ENCODE data around the gene ZNRD2. TPM values are rescaled to one million over a fixed set of nuclear protein-coding genes. Genes with fewer than 3 reads are reported as not detected.
A peak's percentile ranks its signal among the peaks of the same experiment; 100 is the strongest.

Gene ZNRD2
- total RNA-seq, 1 donor from 2014 or later = 157 TPM

DNA sequence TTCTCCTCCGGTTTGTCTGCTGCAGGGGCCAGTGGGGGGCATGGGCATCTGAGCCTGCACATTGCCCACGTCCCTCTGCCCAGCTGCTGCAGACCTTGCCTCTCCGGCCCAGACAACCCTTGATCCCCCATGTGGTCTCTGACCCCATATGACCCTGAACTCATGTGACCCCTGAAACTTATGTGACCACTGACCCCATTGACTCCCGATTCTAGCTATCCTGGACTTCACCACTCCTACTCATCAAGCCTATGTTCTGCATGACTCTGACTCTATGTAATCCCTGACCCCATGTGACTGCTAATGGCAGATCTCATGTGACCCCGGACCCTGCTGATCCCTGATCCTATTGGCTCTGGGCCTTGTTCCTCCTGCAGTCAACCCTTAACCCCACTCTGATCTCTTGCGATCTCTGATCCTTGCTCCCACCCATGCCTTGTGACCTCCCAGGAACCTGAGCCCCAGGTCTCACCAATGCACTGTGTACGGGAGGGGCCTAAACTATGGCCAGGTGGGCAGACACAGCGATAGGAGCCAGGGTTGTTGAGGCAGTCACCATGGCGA lies 17.8 kb upstream of the ZNRD2 start:
- intact Hi-C loops (cut with DNase I) = no loop called here
- Histone ChIP-seq H3K27ac (peak overlapping the region in 1 of 2 donors; percentile 99), H3K27me3 (no peaks in the 10 kb centered on the region), H3K9me3 (no peaks in the 10 kb centered on the region), H3K4me1 (peaks cover 10 to 37% of the 10 kb centered on the region in 2 donors), H3K36me3 (peaks cover 51 to 60% of the 10 kb centered on the region in 2 donors), H3K4me3 (no peak overlapping the region)
- no peak for DNase-seq (ENCODE audit: low spot score in 2 of 2)
- TF ChIP-seq, protein P1, sequence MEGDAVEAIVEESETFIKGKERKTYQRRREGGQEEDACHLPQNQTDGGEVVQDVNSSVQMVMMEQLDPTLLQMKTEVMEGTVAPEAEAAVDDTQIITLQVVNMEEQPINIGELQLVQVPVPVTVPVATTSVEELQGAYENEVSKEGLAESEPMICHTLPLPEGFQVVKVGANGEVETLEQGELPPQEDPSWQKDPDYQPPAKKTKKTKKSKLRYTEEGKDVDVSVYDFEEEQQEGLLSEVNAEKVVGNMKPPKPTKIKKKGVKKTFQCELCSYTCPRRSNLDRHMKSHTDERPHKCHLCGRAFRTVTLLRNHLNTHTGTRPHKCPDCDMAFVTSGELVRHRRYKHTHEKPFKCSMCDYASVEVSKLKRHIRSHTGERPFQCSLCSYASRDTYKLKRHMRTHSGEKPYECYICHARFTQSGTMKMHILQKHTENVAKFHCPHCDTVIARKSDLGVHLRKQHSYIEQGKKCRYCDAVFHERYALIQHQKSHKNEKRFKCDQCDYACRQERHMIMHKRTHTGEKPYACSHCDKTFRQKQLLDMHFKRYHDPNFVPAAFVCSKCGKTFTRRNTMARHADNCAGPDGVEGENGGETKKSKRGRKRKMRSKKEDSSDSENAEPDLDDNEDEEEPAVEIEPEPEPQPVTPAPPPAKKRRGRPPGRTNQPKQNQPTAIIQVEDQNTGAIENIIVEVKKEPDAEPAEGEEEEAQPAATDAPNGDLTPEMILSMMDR (IDR thresholded peaks at IDR 0.05) = no peak

DNA sequence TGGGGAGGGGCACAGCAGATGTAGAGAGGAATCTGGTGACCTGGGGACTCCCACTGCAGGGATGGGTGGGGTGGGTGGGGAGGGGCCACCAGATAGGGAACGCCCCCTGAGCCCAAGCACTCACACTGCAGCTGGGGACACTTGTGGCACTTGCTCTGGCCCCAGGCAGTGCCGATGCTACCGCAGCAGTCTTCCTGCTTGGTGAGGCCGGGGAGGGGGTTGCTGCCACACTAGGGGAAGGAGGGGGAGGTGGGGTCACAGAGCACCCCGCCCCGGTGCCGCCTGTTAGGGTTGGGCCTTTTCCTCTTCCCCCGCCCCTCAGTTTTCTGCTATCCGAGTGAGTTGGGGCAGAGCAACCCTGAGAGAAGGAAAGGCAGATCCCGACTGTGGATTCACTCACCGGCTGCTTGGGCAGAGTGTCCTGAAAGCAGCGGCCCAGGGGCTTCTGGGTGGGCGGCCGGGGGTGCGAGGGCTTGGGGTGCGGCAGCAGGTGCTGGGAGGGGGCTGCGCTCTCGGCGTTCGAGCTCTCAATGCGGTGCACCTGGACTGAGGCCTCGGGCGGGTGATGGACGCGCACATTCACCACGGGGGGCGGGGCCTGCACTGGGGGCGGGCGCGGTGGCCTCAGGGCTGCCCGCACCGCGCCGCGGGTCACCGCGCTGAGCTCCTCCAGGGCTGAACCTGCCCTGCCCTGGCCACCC lies 16.8 kb upstream of the ZNRD2 start:
- Histone ChIP-seq H3K27ac (peak overlapping the region; percentile 97 to 99), H3K9me3 (no peaks in the 10 kb centered on the region), H3K4me1 (peaks cover 10 to 37% of the 10 kb centered on the region in 2 donors), H3K27me3 (no peaks in the 10 kb centered on the region), H3K36me3 (peaks cover 46 to 53% of the 10 kb centered on the region in 2 donors), H3K4me3 (no peak overlapping the region)
- TF ChIP-seq, protein P1 (IDR thresholded peaks at IDR 0.05) = no peak
- no peak for DNase-seq (ENCODE audit: low spot score in 2 of 2)
- intact Hi-C loops (cut with DNase I) = loop anchor here (1.0 kb wide), 1 partner anchor 10 kb away; no protein-coding TSS in a partner anchor

DNA sequence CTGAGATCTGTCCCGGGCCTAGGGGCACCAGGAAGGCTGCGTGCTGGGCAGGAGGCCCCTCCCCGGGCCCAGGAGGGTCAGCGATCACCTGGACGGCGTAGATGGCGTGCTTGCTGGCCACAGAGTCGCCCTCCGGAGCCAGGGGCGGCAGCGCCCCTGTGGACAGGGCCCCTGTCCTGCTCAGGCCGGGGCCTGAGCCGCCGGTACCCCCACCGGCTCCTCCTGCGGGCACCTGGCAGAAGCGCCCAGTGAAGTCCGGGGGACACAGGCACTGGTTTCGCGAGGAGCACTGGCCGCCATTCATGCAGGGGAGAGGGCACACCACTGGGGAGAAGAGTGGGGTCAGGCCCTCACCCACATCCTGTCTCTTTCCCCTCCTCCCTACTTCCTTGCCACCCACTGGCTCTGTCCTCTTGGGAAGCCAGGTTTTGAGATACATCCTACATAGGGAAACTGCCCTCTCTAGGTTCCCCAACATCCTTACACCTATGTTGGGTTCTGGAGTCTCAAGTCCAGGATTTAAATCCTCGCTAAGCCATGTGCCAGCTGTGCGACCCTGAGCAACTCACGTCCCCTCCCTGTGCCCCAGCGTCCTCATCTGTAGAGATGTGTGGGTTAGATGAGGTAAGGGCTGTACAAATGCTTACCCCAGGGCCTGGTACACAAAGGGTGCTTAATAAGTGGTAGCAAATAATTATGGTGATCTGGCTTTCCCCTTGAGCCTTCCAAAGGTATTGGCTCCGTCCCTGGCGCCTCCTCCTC lies 16.0 kb upstream of the ZNRD2 start:
- H3K36me3 ChIP-seq = peaks cover 40 to 45% of the 10 kb centered on the region in 2 donors
- H3K4me3 ChIP-seq = no peak overlapping the region
- H3K9me3 ChIP-seq = no peaks in the 10 kb centered on the region
- intact Hi-C loops (cut with DNase I) = loop anchor here (1.0 kb wide), 1 partner anchor 11 kb away; no protein-coding TSS in a partner anchor
- no peak for DNase-seq (ENCODE audit: low spot score in 2 of 2)
- H3K27ac ChIP-seq = peak overlapping the region; percentile 97 to 99
- no peaks in the 10 kb centered on the region for H3K27me3 ChIP-seq
- TF ChIP-seq, protein P1 (IDR thresholded peaks at IDR 0.05) = no peak
- peaks cover 10 to 42% of the 10 kb centered on the region in 2 donors for H3K4me1 ChIP-seq

DNA sequence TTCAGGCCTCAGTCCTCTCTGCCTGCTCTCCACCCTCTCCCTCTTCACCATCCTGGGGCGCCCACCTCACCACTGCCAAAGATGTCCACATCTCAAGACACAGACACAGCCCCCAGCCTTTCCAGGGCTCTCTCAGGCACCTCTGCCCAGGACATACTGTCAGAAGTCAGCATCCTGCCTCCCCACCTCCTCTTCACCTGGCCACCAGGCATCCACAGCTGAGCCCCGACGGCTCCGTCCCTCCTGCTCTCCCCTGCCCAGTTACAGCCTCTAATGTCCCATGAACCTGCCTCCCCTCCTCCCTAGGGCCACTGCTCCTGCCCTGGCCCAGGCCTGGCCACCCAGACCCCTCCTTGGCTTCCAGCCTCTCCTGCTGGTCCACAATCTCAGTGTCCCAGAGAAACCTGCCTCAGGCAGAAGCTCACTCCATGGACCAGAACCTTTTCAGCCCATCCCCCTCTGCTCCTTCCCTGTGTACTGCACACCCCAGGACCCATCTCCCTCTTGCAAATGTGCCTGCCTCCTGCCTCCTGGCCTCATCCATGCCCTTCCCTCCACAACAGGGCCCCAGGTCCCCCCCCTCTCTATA lies 15.3 kb upstream of the ZNRD2 start:
- peaks cover 35 to 39% of the 10 kb centered on the region in 2 donors for H3K36me3 ChIP-seq
- intact Hi-C loops (cut with DNase I) = loop anchor here (1.0 to 5.0 kb wide), 2 partner anchors 12 to 107 kb away; partner anchors contain the start of gene RELA
- no peak for DNase-seq (ENCODE audit: low spot score in 2 of 2)
- TF ChIP-seq, protein P1 (IDR thresholded peaks at IDR 0.05) = no peak
- no peaks in the 10 kb centered on the region for H3K9me3 ChIP-seq
- H3K27ac ChIP-seq = peak overlapping the region; percentile 97 to 99
- H3K27me3 ChIP-seq = no peaks in the 10 kb centered on the region
- H3K4me3 ChIP-seq = peak overlapping the region in 1 of 2 donors; percentile 82
- peaks cover 17 to 47% of the 10 kb centered on the region in 2 donors for H3K4me1 ChIP-seq

DNA sequence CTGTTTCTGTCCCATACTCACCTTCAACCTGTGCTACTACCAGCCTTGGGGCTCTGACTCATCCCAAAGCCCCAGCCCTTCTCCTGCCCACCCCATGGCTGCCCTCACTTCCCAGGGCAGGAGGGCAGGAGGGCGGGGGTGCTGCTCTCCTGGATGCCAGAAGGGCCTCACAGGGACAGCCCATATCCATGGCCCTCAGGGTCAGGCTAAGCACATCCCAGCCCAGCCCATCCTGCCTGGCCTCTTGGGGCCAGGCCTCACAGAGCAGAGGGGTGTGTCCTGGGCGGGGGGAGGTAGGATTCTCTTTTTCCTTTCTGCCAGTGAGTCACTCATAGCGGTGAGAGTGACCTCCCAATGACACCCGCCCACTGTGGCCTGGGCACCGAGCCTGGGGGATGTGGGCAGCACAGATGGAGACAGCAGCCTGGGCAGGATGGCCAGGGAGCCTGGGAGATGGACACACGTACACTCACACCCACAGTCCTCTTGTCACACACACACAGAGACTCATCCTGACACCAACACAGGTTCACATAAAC lies 14.5 kb upstream of the ZNRD2 start:
- DNase-seq (ENCODE audit: low spot score in 2 of 2) = peak in 1 of 2 donors; percentile 87
- Histone ChIP-seq H3K27ac (peak overlapping the region; percentile 97 to 99), H3K4me1 (peaks cover 21 to 53% of the 10 kb centered on the region in 2 donors), H3K9me3 (no peaks in the 10 kb centered on the region), H3K4me3 (peak overlapping the region in 1 of 2 donors; percentile 82), H3K27me3 (no peaks in the 10 kb centered on the region), H3K36me3 (peaks cover 30 to 32% of the 10 kb centered on the region in 2 donors)
- intact Hi-C loops (cut with DNase I) = loop anchor here (5.0 kb wide), 1 partner anchor 107 kb away; the partner anchor contains the start of gene RELA
- TF ChIP-seq, protein P1 (IDR thresholded peaks at IDR 0.05) = no peak

Measured in ascending aorta (tissue), 2 donors.